Measurements from ENCODE around the gene BCKDK.

DNA sequence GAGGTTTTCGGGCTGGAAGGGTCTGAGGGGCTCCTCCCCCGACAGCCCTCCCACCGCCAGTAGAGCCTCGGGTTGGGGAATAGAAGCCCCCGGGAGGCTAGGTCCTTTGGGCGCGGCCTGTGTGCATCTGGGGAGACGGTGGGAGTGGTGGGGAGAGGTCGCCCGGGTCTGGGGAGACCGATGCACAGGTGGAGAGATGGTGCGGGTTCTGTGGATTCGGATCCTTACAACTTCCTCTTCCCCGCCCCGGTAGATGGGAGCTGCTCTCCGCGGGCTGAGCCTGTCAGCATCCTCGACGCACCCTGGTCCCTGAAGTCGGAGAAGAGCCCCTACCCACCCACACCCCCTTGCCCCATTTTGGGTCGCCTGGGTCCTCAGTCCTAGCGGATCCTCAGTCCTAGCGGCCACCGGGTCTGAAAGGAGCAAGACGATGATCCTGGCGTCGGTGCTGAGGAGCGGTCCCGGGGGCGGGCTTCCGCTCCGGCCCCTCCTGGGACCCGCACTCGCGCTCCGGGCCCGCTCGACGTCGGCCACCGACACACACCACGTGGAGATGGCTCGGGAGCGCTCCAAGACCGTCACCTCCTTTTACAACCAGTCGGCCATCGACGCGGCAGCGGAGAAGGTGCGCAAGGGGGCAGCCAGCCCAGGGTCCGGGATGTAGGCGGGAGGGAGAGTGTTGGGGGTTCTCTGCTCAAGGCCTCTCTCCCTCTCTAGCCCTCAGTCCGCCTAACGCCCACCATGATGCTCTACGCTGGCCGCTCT lies 790 bp downstream of the BCKDK start:
- TF ChIP-seq, protein P1, sequence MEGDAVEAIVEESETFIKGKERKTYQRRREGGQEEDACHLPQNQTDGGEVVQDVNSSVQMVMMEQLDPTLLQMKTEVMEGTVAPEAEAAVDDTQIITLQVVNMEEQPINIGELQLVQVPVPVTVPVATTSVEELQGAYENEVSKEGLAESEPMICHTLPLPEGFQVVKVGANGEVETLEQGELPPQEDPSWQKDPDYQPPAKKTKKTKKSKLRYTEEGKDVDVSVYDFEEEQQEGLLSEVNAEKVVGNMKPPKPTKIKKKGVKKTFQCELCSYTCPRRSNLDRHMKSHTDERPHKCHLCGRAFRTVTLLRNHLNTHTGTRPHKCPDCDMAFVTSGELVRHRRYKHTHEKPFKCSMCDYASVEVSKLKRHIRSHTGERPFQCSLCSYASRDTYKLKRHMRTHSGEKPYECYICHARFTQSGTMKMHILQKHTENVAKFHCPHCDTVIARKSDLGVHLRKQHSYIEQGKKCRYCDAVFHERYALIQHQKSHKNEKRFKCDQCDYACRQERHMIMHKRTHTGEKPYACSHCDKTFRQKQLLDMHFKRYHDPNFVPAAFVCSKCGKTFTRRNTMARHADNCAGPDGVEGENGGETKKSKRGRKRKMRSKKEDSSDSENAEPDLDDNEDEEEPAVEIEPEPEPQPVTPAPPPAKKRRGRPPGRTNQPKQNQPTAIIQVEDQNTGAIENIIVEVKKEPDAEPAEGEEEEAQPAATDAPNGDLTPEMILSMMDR (optimal IDR thresholded peaks at IDR 0.05 in 1 of 3, IDR thresholded peaks at IDR 0.05 in 1 of 3, conservative IDR thresholded peaks at IDR 0.05 in 1 of 3; ENCODE audit: extremely low read depth in 1 of 3, insufficient read depth in 2 of 3, low read length in 3 of 3): no peak
- TF ChIP-seq EZH2 (IDR thresholded peaks at IDR 0.05; ENCODE audit: low read length): no peak
